HEK293T (cell line): ENCODE data around the gene NOB1.

Experiments
- ELF4 ChIP-seq: fragments of 450-650 bp; IDR thresholded peaks from 2 replicates; pipeline ENCODE4 v1.6.1; 2017; ENCODE audit warnings: antibody characterized with exemption
- L3MBTL2 ChIP-seq: fragments of 450-650 bp; conservative IDR thresholded peaks from 2 replicates; pipeline ENCODE4 v1.6.1; 2016; ENCODE audit warnings: mild to moderate bottlenecking
- PKNOX1 ChIP-seq: fragments of 450-650 bp; IDR thresholded peaks from 2 replicates; pipeline ENCODE4 v1.6.1; 2016
- SP1 ChIP-seq: fragments of 450-650 bp; IDR thresholded peaks from 2 replicates; pipeline ENCODE4 v1.6.1; 2017

GRCh38 chr16:69763599-69763942 lies 8.8 kb upstream of the NOB1 start:
- no peak for TF ChIP-seq PKNOX1
- no peak for TF ChIP-seq SP1
- no peak for TF ChIP-seq ELF4
- TF ChIP-seq L3MBTL2: no peak
